GM12874 (cell line): ENCODE results near the gene MLYCD.

Experiments used
- CTCF ChIP-seq: IDR thresholded peaks from 2 replicates; pipeline ENCODE4 v1.5.1; 2011; ENCODE audit warnings: low read depth, mild to moderate bottlenecking, control low read depth, low read length, moderate library complexity; ENCODE audit not compliant: insufficient read depth

The MLYCD gene

GRCh38 chr16:83931556-83931955 lies 32.6 kb downstream of the MLYCD start:
- TF ChIP-seq CTCF: no peak

- no peak for TF ChIP-seq CTCF
These were observed 33.4 kb downstream of the MLYCD start for GRCh38 chr16:83932304-83932703.

GRCh38 chr16:83932955-83933673 lies 34.2 kb downstream of the MLYCD start:
- TF ChIP-seq CTCF: no peak

- TF ChIP-seq CTCF: no peak
These were observed 35.2 kb downstream of the MLYCD start for GRCh38 chr16:83933885-83934683.

DNA sequence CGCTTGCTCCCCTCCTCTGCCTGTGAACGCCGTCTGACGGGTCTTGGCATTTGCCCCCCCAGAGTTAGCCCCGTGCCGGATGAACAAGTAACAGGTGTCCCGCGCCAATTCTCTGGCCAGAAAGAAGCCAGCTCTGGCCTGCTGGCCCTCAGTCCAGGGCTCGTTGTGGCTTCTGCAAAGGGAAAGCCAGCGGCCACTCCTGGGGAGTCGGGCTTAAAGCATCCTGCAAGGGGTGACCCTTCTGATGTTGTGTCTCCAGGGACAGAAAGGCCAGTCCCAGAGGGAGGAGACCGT lies 35.7 kb downstream of the MLYCD start:
- TF ChIP-seq CTCF: no peak

DNA sequence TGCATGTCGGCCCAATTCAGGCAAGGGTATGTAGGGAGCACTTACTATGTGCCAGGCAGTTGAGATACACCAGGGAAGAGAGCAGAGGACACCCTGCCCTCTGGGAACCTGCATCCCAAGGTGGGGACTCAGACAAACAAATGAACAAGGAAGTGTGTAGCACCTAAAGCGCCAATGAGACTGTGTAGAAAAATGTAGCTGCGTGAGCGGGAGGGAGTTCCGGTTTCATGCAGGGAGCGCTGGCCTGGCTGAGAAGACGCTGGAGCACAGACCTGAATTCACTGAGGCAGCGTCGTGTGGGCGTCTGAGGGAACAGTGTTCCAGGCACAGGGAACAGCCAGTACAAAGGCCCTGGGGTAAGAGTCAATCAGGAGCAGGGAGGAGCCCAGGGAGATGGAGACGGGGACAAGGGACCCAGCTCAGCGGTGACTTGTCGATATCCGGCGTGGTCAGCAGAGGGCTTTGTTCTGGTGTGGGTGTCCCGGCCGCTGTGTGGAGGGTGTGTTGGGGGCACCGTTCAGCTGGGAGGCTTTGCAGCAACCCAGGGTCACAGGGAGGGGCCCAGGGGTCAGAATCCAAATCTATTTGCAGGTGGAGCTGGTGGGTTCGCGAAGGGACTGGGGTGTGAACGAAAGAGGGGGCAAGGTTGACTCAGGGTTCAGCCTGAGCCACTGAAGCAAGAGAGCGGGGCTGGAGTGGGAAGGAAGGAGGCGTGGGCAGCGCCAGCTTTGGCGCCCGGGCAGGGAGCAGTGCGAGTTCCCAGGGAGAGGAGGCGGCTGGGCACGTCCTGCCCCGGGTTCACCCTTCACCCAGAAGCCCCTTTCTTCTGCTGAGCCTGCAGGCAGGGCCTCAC lies 36.3 kb downstream of the MLYCD start:
- TF ChIP-seq CTCF: no peak

GRCh38 chr16:83935858-83936255 lies 36.9 kb downstream of the MLYCD start:
- TF ChIP-seq CTCF: no peak
